IMR-90 (cell line): Measurements from ENCODE around the gene JADE3.

Experiments
- BHLHE40 ChIP-seq: fragments of 150-350 bp; IDR thresholded peaks from 2 replicates; pipeline ENCODE4 v1.6.1; 2016; ENCODE audit warnings: mild to moderate bottlenecking, low read depth, low read length
- CEBPB ChIP-seq: IDR thresholded peaks from 2 replicates; pipeline ENCODE4 v1.6.1; 2012; ENCODE audit warnings: low read depth, low read length, improper control_type of control experiment
- CHD1 ChIP-seq: IDR thresholded peaks from 2 replicates; pipeline ENCODE4 v1.6.1; 2012; ENCODE audit warnings: low read depth, low read length, improper control_type of control experiment
- CTCF ChIP-seq: conservative IDR thresholded peaks from 2 replicates; pipeline ENCODE4 v1.5.1; 2012; ENCODE audit warnings: mild to moderate bottlenecking, low read depth, low read length, improper control_type of control experiment
- ELK1 ChIP-seq: fragments of 150-350 bp; IDR thresholded peaks from 2 replicates; pipeline ENCODE4 v1.6.1; 2016; ENCODE audit warnings: low read depth, mild to moderate bottlenecking, low read length, moderate library complexity, borderline replicate concordance
- FOS ChIP-seq: fragments of 150-350 bp; IDR thresholded peaks from 2 replicates; pipeline ENCODE4 v1.6.1; 2016; ENCODE audit warnings: low read depth, low read length
- MAFK ChIP-seq: IDR thresholded peaks from 2 replicates; pipeline ENCODE4 v1.6.1; 2012; ENCODE audit warnings: low read depth, low read length, improper control_type of control experiment
- MXI1 ChIP-seq: IDR thresholded peaks from 2 replicates; pipeline ENCODE4 v1.6.1; 2012; ENCODE audit warnings: low read depth, mild to moderate bottlenecking, low read length, moderate library complexity, borderline replicate concordance
- POLR2A ChIP-seq: IDR thresholded peaks from 2 replicates; pipeline ENCODE4 v1.6.1; 2012; ENCODE audit warnings: mild to moderate bottlenecking, low read depth, low read length
- RAD21 ChIP-seq: IDR thresholded peaks from 2 replicates; pipeline ENCODE4 v1.6.1; 2012; ENCODE audit warnings: low read length, improper control_type of control experiment
- RFX5 ChIP-seq: IDR thresholded peaks from 2 replicates; pipeline ENCODE4 v1.8.0; 2012; ENCODE audit warnings: low read depth, mild to moderate bottlenecking, low read length, moderate library complexity
- SMC3 ChIP-seq: fragments of 150-350 bp; IDR thresholded peaks from 2 replicates; pipeline ENCODE4 v1.6.1; 2016; ENCODE audit warnings: low read depth, mild to moderate bottlenecking, antibody characterized with exemption, low read length, moderate library complexity
- USF2 ChIP-seq: fragments of 150-350 bp; IDR thresholded peaks from 2 replicates; pipeline ENCODE4 v1.6.1; 2017; ENCODE audit warnings: mild to moderate bottlenecking, antibody characterized with exemption, low read length, low read depth

- TF ChIP-seq ELK1 (no peak), USF2 (no peak), RFX5 (no peak), CTCF (no peak), CHD1 (no peak), POLR2A (no peak), SMC3 (no peak), RAD21 (no peak), MXI1 (no peak), FOS (no peak), CEBPB (no peak), MAFK (no peak), BHLHE40 (no peak)
Observed at GRCh38 chrX:46957297-46957696, 45.1 kb downstream of the JADE3 start.
